ENCODE results near the gene SLIT1.

GRCh38 chr10:97135464-97135863 is 50.3 kb downstream of the SLIT1 start:
- TF ChIP-seq CTCF (IDR thresholded peaks at IDR 0.05) (no peak), POLR2A (IDR thresholded peaks at IDR 0.05) (no peak)
